ENCODE data around the gene GPI.
"Not testable (repeated sequence)": the region's sequence is repeated elsewhere in the genome, so short reads cannot be mapped to it uniquely, and the experiment has no call there.

GPI gene

DNA sequence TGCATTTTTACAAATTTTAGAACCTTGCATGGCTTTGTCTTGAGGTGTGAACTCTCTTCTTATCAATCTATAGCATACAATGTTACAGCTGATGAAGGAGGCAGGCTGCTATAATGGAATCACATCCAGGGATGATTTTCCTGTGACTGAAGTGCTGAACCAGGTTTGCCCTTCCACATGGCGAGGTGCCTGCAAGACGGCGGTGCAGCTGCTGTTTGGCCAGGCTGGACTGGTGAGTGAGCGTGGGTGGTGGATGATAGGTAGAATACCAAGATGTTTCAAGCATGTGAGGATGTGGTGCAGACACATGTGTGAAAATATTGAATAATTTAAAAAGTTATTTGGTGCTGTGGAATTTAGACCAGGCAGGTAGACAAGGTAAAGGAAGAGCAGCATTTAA lies 34.9 kb upstream of the GPI start:
- no peaks in the 10 kb centered on the region for H3K4me1 Mint-ChIP-seq
- DNase-seq (no peak), ATAC-seq (no peak)
- H3K27ac Mint-ChIP-seq = no peak overlapping the region
- no peaks in the 10 kb centered on the region for H3K27me3 Mint-ChIP-seq
- H3K9me3 Mint-ChIP-seq = no peaks in the 10 kb centered on the region
- H3K36me3 Mint-ChIP-seq (ENCODE audit: low read depth) = peaks cover 28% of the 10 kb centered on the region
- H3K4me3 Mint-ChIP-seq = no peak overlapping the region

DNA sequence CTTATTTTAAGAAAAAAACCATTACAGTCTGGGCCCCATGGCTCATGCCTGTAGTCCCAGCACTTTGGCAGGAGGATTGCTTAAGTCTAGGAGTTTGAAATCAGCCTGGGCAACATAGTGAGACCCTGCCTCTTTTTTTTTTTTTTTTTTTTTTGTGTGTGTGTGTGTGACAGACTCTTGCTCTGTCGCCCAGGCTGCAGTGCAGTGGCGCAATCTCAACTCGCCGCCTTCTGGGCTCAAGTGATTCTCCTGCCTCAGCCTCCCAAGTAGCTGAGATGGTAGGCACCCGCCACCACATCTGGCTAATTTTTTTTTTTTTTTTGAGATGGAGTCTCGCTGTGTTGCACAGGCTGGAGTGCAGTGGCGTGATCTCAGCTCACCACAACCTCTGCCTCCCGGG lies 34.4 kb upstream of the GPI start:
- not testable (repeated sequence) for ATAC-seq, H3K27ac Mint-ChIP-seq, H3K4me3 Mint-ChIP-seq, H3K9me3 Mint-ChIP-seq, H3K27me3 Mint-ChIP-seq, DNase-seq, H3K4me1 Mint-ChIP-seq
- peaks cover 28% of the 10 kb centered on the region for H3K36me3 Mint-ChIP-seq (ENCODE audit: low read depth)

DNA sequence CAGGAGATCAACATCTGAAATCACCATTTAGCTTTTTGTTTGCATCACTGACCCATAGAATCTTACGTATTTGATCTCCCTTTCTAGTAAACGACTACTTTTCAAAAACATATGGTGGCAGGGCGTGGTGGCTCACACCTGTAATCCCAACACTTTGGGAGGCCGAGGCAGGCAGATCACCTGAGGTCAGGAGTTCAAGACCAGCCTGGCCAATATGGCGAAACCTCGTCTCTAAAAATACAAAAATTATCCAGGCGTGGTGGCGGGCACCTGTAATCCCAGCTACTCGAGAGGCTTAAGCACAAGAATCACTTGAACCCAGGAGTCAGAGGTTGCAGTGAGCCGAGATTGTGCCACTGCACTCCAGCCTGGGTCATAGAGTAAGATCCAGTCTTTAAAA lies 33.4 kb upstream of the GPI start:
- not testable (repeated sequence) for H3K4me1 Mint-ChIP-seq, H3K4me3 Mint-ChIP-seq, ATAC-seq, H3K27me3 Mint-ChIP-seq, DNase-seq, H3K9me3 Mint-ChIP-seq
- peak overlapping the region; percentile 42 for H3K27ac Mint-ChIP-seq
- peaks cover 28% of the 10 kb centered on the region for H3K36me3 Mint-ChIP-seq (ENCODE audit: low read depth)

DNA sequence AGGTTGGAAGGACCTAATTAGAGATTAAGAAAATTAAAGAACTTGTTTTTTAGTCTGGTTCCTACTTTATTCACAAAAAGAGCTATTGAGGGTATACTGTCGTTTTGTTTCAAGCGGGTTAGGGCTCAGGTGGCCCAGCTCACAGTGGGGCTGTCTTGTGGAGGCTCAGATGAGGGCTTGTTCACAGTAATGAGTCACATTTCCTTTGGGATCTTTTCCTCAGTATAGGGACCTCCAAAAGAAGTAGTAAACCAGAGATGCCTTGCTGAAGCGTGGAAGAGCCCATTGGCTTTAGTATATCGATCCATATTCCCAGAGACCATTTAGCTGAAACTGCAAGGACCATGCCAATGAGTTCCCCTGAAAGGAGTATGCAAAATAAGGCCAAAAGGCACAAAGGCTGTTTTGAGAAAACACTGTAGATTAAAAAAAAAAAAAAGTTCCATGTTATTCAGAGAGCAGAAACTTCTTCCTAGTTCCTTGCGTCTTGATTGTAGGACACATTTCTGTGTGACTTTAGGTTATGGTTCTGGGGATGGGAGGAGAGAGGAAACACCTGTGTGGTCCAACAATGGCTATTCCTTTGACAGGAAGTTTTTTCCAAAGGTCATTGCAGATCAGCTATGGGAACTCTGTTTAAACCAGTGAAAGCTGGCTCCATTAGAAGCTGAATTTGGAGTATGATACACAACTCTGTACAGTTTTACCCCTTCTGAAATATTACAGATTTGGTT lies 32.8 kb upstream of the GPI start:
- no peak for ATAC-seq
- no peak for DNase-seq
- Mint-ChIP-seq H3K4me1 (peaks cover 8% of the 10 kb centered on the region), H3K27me3 (no peaks in the 10 kb centered on the region), H3K9me3 (no peaks in the 10 kb centered on the region), H3K36me3 (ENCODE audit: low read depth) (peaks cover 30% of the 10 kb centered on the region), H3K4me3 (no peak overlapping the region), H3K27ac (no peak overlapping the region)

DNA sequence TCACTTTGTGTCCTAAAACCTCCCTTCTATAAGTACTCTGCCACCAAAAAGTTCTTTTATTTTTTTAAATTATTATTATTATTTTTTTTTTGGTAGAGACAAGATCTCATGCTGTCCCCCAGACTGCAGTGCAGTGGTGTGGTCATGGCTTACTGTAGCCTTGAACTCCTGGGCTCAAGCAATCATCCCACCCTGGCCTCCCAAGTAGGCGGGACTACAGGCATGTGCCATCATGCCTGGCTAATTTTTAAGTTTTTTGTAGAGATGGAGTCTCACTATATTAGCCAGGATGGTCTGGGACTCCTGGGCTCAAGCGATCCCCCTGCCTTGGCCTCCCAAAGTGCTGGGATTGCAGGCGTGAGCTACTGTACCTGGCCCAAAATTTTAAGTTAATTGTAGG lies 29.1 kb upstream of the GPI start:
- no peak overlapping the region for H3K4me3 Mint-ChIP-seq
- DNase-seq (no peak), ATAC-seq (no peak)
- peaks cover 22% of the 10 kb centered on the region for H3K36me3 Mint-ChIP-seq (ENCODE audit: low read depth)
- no peaks in the 10 kb centered on the region for H3K27me3 Mint-ChIP-seq
- H3K27ac Mint-ChIP-seq = no peak overlapping the region
- H3K9me3 Mint-ChIP-seq = no peaks in the 10 kb centered on the region
- H3K4me1 Mint-ChIP-seq = peaks cover 9% of the 10 kb centered on the region

DNA sequence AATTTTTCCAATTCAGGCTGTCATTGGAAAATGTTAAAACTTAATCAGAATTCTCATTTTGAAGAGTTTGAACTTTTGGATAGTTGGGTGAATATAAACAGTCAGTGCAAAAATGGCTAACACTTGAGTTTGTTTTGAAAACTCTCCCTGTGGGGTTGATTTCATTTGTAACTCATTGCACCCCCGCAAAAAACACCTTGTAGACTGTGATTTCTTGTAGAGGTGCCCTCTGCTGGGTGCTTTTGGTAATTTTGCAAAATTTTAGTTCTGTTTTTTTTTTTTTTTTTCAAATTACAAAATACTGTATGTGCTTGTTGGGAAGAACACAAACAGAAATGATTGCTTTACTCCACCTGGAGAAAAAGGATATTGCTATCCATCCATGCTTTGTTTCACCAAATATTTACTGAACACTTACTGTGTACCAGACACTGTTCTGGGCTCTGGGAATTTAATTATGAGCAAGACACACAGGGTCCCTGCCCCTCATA lies 28.2 kb upstream of the GPI start:
- Mint-ChIP-seq H3K36me3 (ENCODE audit: low read depth) (peaks cover 17% of the 10 kb centered on the region), H3K4me1 (peaks cover 9% of the 10 kb centered on the region), H3K27me3 (no peaks in the 10 kb centered on the region), H3K4me3 (no peak overlapping the region), H3K27ac (peak overlapping the region; percentile 23), H3K9me3 (no peaks in the 10 kb centered on the region)
- ATAC-seq = no peak
- DNase-seq = no peak

DNA sequence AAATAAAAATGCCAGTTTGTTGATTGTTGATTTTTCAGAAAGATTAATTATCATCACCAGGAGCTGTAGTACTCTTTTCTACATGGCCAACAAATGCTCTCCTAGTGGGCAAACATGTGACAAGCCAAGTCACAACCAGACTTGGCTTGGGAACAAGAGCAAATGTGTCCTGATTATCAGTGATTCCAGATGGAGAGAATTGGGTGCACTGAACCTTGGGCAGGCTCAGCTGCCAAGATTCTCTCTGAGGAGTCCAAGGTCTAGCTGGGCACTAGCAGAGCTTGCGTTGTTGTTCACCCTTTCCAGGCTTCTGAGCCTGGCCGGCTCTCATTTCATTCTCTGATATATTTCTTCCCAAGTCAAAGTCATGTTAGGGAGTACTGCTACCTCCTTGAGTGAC lies 27.3 kb upstream of the GPI start:
- no peaks in the 10 kb centered on the region for H3K27me3 Mint-ChIP-seq
- H3K4me1 Mint-ChIP-seq = peaks cover 9% of the 10 kb centered on the region
- H3K4me3 Mint-ChIP-seq = no peak overlapping the region
- ATAC-seq = no peak
- H3K27ac Mint-ChIP-seq = no peak overlapping the region
- no peaks in the 10 kb centered on the region for H3K9me3 Mint-ChIP-seq
- DNase-seq = no peak
- peaks cover 11% of the 10 kb centered on the region for H3K36me3 Mint-ChIP-seq (ENCODE audit: low read depth)

DNA sequence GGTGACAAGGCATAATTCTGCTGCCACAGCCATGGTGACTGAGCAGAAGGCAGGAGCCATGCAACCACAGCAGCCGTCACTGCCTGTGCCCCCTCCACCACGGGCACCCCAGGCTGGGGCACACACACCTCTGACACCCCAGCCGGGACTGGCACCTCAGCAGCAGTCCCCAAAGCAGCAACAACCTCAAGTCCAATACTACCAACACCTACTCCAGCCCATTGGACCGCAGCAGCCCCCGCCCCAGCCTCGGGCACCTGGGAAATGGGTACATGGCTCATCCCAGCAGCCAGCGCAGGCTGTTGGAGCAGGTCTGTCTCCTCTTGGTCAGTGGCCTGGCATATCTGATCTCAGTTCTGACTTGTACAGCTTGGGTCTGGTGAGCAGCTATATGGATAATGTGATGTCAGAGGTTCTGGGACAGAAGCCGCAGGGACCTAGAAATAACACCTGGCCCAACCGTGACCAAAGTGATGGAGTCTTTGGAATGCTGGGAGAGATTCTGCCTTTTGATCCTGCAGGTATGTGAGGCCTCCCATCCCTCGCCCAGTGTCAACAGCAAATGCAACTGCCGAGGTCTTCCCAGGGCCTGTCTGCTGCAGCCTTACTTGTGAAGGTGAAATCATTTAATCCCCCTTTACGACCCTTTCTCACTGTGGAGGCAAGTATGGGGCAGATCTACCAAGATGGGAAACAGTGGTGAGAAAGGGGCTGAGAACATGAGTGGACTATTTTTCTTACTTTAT lies 22.9 kb upstream of the GPI start:
- Mint-ChIP-seq H3K4me1 (peaks cover 5% of the 10 kb centered on the region), H3K36me3 (ENCODE audit: low read depth) (peaks cover 13% of the 10 kb centered on the region), H3K4me3 (no peak overlapping the region), H3K27me3 (no peaks in the 10 kb centered on the region), H3K27ac (no peak overlapping the region), H3K9me3 (no peaks in the 10 kb centered on the region)
- ATAC-seq = no peak
- DNase-seq = no peak

DNA sequence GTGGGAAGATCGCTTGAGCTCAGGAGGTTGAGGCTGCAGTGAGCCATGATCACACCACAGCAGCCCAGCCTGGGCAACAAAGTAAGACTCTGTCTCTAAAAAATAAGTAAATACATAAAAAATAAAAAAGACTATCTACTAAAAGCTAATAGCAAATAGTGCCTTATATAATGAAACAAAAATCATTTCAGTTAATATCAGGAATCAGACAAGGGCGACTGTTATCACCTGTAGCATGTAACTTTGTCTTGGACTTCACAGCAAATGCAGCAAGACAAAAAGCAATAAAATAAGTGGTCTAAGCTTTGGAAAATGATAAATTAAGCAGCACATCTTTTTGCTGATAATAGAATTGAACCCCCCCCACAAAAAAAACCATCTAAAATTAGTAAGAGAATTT lies 21.2 kb upstream of the GPI start:
- ATAC-seq = no peak
- Mint-ChIP-seq H3K4me3 (no peak overlapping the region), H3K27ac (no peak overlapping the region), H3K27me3 (no peaks in the 10 kb centered on the region), H3K36me3 (ENCODE audit: low read depth) (peaks cover 10% of the 10 kb centered on the region), H3K9me3 (no peaks in the 10 kb centered on the region), H3K4me1 (peaks cover 3% of the 10 kb centered on the region)
- no peak for DNase-seq

DNA sequence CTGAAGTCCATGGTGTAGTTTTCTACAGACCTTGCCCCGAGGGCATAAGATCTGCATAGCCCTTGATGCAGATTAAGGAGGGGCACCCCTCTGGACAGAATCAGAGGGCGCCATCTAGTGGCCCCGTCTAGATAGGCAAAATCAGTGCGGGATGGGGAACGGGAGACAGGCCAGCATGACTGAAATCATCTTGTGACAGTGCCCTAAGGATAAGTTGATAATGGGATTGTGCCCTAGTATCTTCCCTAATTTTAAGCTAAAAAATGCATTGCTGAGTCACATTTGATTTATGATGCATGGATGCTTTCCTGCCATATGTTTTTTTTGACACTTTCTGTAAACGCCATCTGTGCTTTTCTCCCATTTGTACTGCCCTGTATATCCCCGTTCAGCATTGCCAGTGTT lies 19.0 kb upstream of the GPI start:
- H3K4me1 Mint-ChIP-seq = peaks cover 15% of the 10 kb centered on the region
- H3K4me3 Mint-ChIP-seq = no peak overlapping the region
- ATAC-seq (peak; percentile 76), DNase-seq (peak; percentile 84)
- no peaks in the 10 kb centered on the region for H3K27me3 Mint-ChIP-seq
- H3K9me3 Mint-ChIP-seq = no peaks in the 10 kb centered on the region
- H3K36me3 Mint-ChIP-seq (ENCODE audit: low read depth) = peaks cover 13% of the 10 kb centered on the region
- H3K27ac Mint-ChIP-seq = no peak overlapping the region

DNA sequence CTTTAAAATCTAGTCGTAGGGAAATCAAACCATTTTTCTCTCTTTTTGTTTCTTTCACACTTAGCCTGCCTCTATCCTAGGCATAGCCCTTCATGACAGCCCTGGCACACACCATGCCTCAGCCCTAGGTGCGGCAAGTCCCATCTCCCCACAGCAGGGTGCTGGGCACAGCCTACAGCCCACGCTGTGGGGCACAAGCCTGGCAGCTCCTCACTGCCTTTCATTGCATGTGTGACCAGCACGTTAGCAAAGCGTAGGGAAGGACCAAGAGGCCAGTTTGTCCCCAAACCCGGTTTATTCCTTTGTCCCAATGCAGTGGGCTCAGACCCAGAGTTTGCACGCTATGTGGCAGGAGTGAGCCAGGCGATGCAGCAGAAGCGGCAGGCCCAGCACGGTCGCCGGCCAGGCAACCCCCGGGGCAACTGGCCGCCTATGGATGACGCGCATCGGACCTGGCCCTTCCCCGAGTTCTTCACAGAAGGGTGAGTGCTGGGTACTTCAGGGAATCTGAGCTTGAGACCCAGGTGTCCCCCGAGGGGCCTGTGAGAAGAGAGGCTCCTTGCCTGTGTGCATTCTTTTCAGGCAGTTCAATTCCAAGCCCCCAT lies 17.3 kb upstream of the GPI start:
- DNase-seq (no peak), ATAC-seq (no peak)
- H3K9me3 Mint-ChIP-seq = no peaks in the 10 kb centered on the region
- no peak overlapping the region for H3K4me3 Mint-ChIP-seq
- H3K27ac Mint-ChIP-seq = no peak overlapping the region
- peaks cover 20% of the 10 kb centered on the region for H3K4me1 Mint-ChIP-seq
- no peaks in the 10 kb centered on the region for H3K27me3 Mint-ChIP-seq
- peaks cover 13% of the 10 kb centered on the region for H3K36me3 Mint-ChIP-seq (ENCODE audit: low read depth)

DNA sequence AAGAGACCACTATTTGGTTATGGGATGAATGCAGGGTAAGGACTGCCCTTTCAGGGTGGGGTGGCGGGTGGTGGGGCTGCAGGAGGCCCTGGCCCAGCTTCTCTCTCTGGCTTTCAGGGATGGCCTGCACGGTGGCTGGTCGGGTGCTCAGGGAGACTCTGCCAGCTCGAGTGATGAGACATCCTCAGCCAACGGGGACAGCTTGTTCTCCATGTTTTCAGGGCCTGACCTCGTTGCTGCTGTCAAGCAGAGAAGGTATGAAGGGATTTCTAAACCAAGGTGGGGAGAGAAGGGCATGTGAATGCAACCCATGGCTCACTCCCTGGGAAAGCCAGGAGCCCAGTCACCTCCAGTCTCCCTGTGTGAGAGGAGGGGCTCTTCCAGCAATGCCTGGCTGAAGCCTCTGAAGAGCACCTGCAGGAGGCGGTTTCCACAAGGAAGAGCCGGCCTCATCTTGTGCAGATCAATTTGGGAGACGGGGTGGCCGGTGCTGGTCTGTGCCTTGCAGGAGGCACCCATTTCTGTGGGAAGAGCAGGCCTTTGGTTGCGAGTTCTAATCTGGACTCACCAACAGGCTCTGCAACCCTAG lies 16.0 kb upstream of the GPI start:
- DNase-seq (no peak), ATAC-seq (no peak)
- Mint-ChIP-seq H3K27me3 (no peaks in the 10 kb centered on the region), H3K27ac (peak overlapping the region; percentile 76), H3K4me1 (peaks cover 20% of the 10 kb centered on the region), H3K9me3 (no peaks in the 10 kb centered on the region), H3K4me3 (no peak overlapping the region), H3K36me3 (ENCODE audit: low read depth) (peaks cover 9% of the 10 kb centered on the region)

DNA sequence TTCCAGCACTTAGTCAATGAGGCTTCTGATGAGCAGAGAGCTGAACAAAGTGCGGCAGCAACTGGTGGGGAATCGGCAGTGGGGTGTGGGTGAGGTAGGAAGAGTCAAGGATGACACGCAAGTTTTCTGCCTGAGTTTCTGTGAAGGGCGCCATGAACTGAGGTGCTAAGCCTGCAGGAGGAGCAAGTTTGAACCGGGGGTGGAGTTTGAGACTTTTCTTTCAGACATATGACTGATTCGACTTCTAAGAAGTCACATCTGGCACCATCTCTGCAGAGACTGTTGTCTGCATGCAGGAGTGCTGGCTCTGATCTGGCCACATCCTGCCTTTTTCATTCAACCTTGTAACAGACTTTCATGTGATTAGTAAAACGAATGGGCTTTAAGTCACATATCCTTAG lies 14.8 kb upstream of the GPI start:
- Mint-ChIP-seq H3K4me3 (peak overlapping the region; percentile 47), H3K27ac (peak overlapping the region; percentile 76), H3K9me3 (no peaks in the 10 kb centered on the region), H3K27me3 (no peaks in the 10 kb centered on the region), H3K4me1 (peaks cover 20% of the 10 kb centered on the region), H3K36me3 (ENCODE audit: low read depth) (peaks cover 8% of the 10 kb centered on the region)
- peak; percentile 54 for DNase-seq
- peak; percentile 90 for ATAC-seq

DNA sequence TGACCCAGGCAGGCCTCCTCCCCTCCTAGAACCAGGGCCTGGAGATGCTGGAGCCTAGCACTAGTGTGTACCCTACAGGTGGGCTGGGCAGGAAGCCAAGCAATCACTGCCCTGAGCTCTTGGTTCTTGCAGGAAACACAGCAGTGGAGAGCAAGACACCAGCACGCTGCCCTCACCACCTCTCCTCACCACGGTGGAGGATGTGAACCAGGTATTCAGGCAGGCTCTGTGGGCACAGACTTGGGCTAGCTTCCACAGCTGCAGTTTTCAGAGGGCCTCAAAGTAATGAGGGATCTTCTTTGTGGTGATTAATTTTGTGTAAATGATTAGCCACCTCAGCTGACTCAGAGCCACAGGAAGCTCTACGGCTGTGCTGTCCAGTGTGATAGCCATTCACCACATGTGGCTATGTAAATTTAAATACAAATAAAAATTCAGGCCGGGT lies 13.6 kb upstream of the GPI start:
- DNase-seq = no peak
- H3K4me1 Mint-ChIP-seq = peaks cover 16% of the 10 kb centered on the region
- peaks cover 3% of the 10 kb centered on the region for H3K36me3 Mint-ChIP-seq (ENCODE audit: low read depth)
- H3K9me3 Mint-ChIP-seq = no peaks in the 10 kb centered on the region
- no peak overlapping the region for H3K4me3 Mint-ChIP-seq
- H3K27ac Mint-ChIP-seq = no peak overlapping the region
- no peaks in the 10 kb centered on the region for H3K27me3 Mint-ChIP-seq
- no peak for ATAC-seq

DNA sequence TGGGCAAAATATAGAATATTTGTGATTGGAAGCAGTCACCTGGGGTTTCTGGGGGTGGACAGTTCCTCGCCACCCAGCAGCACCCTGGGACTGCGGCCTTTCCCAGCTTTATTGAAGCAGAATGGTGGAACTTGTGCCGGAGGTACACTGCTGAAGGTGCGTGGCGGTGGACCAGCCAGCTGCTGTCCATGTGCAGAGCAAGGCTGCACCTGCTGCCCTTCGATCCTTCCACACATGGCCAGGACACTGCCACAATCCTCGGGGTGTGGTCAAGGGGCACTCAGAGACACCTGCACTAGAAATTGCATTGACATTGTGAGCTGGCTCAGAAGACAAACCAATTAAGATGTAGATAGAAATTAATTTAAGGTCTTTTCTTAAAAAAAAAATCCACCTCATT lies 11.4 kb upstream of the GPI start:
- ATAC-seq (no peak), DNase-seq (no peak)
- Mint-ChIP-seq H3K9me3 (no peaks in the 10 kb centered on the region), H3K27me3 (no peaks in the 10 kb centered on the region), H3K4me3 (no peak overlapping the region), H3K36me3 (ENCODE audit: low read depth) (peaks cover 5% of the 10 kb centered on the region), H3K27ac (no peak overlapping the region), H3K4me1 (peaks cover 27% of the 10 kb centered on the region)

All from activated naive CD8-positive, alpha-beta T cell treated with anti-CD3 and anti-CD28 coated beads, Interleukin-2, amount 50 U/mL, for 24 hours (primary cell).